GM12878 (cell line): ENCODE results near the gene XPC. TPM values are rescaled to one million over a fixed set of nuclear protein-coding genes. Genes with fewer than 3 reads are reported as not detected.
A peak's percentile ranks its signal among the peaks of the same experiment; 100 is the strongest.

ENCODE experiments used
- ASH2L ChIP-seq: fragments of 300-600, 200-600 bp; sonication (generic); IDR thresholded peaks from 2 replicates; pipeline ENCODE4 v1.6.1; 2017; ENCODE audit warnings: low read depth, mild to moderate bottlenecking, borderline replicate concordance
- ATF7 ChIP-seq: fragments of 450-650 bp; IDR thresholded peaks from 2 replicates; pipeline ENCODE4 v1.6.1; 2016; ENCODE audit warnings: low read depth, mild to moderate bottlenecking
- BMI1 ChIP-seq: fragments of 450-650 bp; IDR thresholded peaks from 2 replicates; pipeline ENCODE4 v1.6.1; 2016; ENCODE audit warnings: mild to moderate bottlenecking, moderate library complexity, borderline replicate concordance
- CBX3 ChIP-seq: fragments of 200-600 bp; sonication (generic); IDR thresholded peaks from 2 replicates; pipeline ENCODE4 v1.6.1; 2016; ENCODE audit warnings: low read depth, borderline replicate concordance
- DPF2 ChIP-seq: fragments of 450-650 bp; IDR thresholded peaks from 2 replicates; pipeline ENCODE4 v1.6.1; 2017; ENCODE audit warnings: mild to moderate bottlenecking
- EGR1 ChIP-seq, 2 experiments: IDR thresholded peaks; 1 replicate in 1 of 2; 2 replicates in 1 of 2; pipeline ENCODE4 v1.6.1; 2011 to 2012; ENCODE audit warnings: low read depth in 2 of 2, low read length in 2 of 2, borderline replicate concordance in 1 of 2, mild to moderate bottlenecking in 1 of 2, moderate library complexity in 1 of 2
- NR2C1 ChIP-seq: fragments of 450-650 bp; IDR thresholded peaks from 2 replicates; pipeline ENCODE4 v1.6.1; 2017; ENCODE audit warnings: antibody characterized with exemption, mild to moderate bottlenecking, moderate library complexity
- NR2C2 ChIP-seq: IDR thresholded peaks from 2 replicates; pipeline ENCODE4 v1.6.1; 2011; ENCODE audit warnings: borderline replicate concordance, low read depth; ENCODE audit not compliant: control insufficient read depth, insufficient read length
- NR2F1 ChIP-seq: fragments of 450-650 bp; conservative IDR thresholded peaks from 2 replicates; pipeline ENCODE4 v1.6.1; 2017; ENCODE audit warnings: mild to moderate bottlenecking
- STAT3 ChIP-seq: IDR thresholded peaks from 2 replicates; pipeline ENCODE4 v1.6.1; 2011; ENCODE audit warnings: low read depth, low read length, improper control_type of control experiment
- SUPT20H ChIP-seq: IDR thresholded peaks from 2 replicates; pipeline ENCODE4 v1.6.1; 2011; ENCODE audit warnings: low read depth, mild to moderate bottlenecking, low read length, moderate library complexity, borderline replicate concordance; ENCODE audit not compliant: control insufficient read depth
- TBL1XR1 ChIP-seq: IDR thresholded peaks from 2 replicates; pipeline ENCODE4 v1.6.1; 2012; ENCODE audit warnings: low read depth, low read length, improper control_type of control experiment
- ZZZ3 ChIP-seq: IDR thresholded peaks from 2 replicates; pipeline ENCODE4 v1.6.1; 2011; ENCODE audit warnings: low read depth; ENCODE audit not compliant: control insufficient read depth, insufficient read length
- polyA plus RNA-seq, 11 experiments: library from polyadenylated mRNA; depleted of rRNA in 4 of 11; unstranded in 6 of 11; stranded (reverse) in 5 of 11; fragments of >200 nt; fragmentation: Nextera tagmentation in 4 of 11; fragmentation: Illumina TruSeq in 1 of 11; extraction: Ambion mirVana in 4 of 11; extraction: Trizol in 1 of 11; gene quantifications; 1 replicate in 1 of 11; 2 replicates in 10 of 11; pipeline versions ENCODE4 v1.2.1 to v1.2.3, GENCODE V29; 2011 to 2016; ENCODE audit warnings: inconsistent platforms in 2 of 11, missing spikeins in 2 of 11, low read depth in 1 of 11
- total RNA-seq, 4 experiments: library from RNA; depleted of rRNA in 3 of 4; stranded (reverse); fragments of >200 nt in 3 of 4; fragmentation: Illumina TruSeq in 1 of 4; extraction: Trizol in 1 of 4; gene quantifications; 2 replicates each; pipeline versions ENCODE4 v1.2.1 to v1.2.3, GENCODE V29; 2013 to 2021
- TF ChIP-seq, protein P1 (sequence below): fragments of 450-650 bp; IDR thresholded peaks from 2 replicates; pipeline ENCODE4 v1.6.1; 2016; ENCODE audit warnings: mild to moderate bottlenecking
- TF ChIP-seq, protein P2 (sequence below): fragments of 450-650 bp; formaldehyde crosslinking; IDR thresholded peaks from 2 replicates; pipeline ENCODE4 v1.5.0; 2022; ENCODE audit warnings: mild to moderate bottlenecking, missing genetic modification characterization
- TF ChIP-seq, protein P3 (sequence below): fragments of 450-650 bp; IDR thresholded peaks from 2 replicates; pipeline ENCODE4 v1.6.1; 2017; ENCODE audit warnings: mild to moderate bottlenecking
- TF ChIP-seq, protein P4 (sequence below): fragments of 450-650 bp; IDR thresholded peaks from 2 replicates; pipeline ENCODE4 v1.6.1; 2017; ENCODE audit warnings: borderline replicate concordance
- TF ChIP-seq, protein P5 (sequence below): IDR thresholded peaks from 2 replicates; pipeline ENCODE4 v1.6.1; 2011; ENCODE audit warnings: borderline replicate concordance, low read depth, mild to moderate bottlenecking, moderate library complexity, mixed read lengths, low read length; ENCODE audit not compliant: insufficient read depth; ENCODE audit errors: extremely low read length
- TF ChIP-seq, protein P6 (sequence below): IDR thresholded peaks from 2 replicates; pipeline ENCODE4 v1.6.1; 2011; ENCODE audit warnings: low read depth, low read length, improper control_type of control experiment, borderline replicate concordance

Gene XPC
- total and polyA plus RNA-seq, 10 of the 15 experiments (the other 5 are each of a cell fraction or from before 2014, with no cell fraction given): 4.0 to 48.3 (median 29.8) TPM

DNA sequence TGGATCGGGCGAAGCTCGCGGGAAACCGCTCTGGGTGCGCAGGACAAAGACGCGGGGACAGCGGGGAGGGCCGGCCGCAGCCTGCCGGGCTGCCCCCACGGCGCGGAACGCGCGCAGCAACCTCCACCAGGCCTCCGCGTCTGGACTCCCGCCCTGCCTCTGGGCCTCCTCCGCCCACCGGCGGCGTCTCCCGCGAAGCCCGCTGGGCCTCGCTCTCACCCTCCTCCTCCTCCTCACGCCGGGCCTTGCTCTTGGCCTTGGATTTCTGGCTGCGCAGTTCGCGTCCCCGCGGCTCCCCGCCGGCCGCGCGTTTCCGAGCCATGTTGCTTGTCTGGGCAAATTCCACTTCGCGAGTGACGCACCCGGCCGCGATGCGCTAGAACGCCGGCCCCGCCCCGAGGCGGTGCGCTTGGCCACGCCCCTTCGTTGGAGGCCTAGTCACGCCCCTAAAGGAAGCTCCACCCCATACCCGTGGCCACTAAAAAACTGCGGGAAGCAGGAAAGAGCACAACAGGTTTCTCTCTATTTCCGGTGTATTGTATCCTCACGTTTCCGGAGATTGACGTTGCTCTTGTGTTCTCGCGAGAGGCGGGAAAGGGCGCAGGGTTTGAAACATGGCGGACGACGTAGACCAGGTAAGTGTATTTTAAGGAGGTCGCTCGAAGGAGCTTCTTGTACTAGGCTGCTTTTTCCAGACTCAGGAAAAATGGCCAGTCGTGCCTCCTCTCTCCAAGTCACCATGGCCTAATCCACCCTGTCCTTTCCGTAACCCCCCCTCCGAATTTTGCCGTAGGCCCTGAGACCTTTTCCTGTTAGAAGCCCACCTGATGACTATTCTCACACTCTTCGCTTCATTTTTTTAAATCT lies at the start of gene XPC, which contains the start of gene LSM3 (continued):
- TF ChIP-seq SUPT20H (no peak), ZZZ3 (no peak), NR2C2 (no peak), CBX3 (no peak), NR2F1 (no peak; the same call in 1 of the 2 replicates), NR2C1 (peak; percentile 49; the same call in 1 of the 2 replicates), DPF2 (peak; percentile 68), ASH2L (peak; percentile 56; the same call in 1 of the 2 replicates), ATF7 (peak; percentile 87), BMI1 (no peak), EGR1 (IDR thresholded peaks at IDR 0.05; ENCODE audit: borderline replicate concordance in 1 of 2, low read depth in 2 of 2, low read length in 2 of 2) (peak in 1 of 2 experiments; percentile 62; a peak in 2 of 3 replicates), TBL1XR1 (no peak; the same call in 1 of the 2 replicates), STAT3 (no peak)
- TF ChIP-seq, protein P1, sequence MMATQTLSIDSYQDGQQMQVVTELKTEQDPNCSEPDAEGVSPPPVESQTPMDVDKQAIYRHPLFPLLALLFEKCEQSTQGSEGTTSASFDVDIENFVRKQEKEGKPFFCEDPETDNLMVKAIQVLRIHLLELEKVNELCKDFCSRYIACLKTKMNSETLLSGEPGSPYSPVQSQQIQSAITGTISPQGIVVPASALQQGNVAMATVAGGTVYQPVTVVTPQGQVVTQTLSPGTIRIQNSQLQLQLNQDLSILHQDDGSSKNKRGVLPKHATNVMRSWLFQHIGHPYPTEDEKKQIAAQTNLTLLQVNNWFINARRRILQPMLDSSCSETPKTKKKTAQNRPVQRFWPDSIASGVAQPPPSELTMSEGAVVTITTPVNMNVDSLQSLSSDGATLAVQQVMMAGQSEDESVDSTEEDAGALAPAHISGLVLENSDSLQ: peak; percentile 93
- TF ChIP-seq, protein P2, sequence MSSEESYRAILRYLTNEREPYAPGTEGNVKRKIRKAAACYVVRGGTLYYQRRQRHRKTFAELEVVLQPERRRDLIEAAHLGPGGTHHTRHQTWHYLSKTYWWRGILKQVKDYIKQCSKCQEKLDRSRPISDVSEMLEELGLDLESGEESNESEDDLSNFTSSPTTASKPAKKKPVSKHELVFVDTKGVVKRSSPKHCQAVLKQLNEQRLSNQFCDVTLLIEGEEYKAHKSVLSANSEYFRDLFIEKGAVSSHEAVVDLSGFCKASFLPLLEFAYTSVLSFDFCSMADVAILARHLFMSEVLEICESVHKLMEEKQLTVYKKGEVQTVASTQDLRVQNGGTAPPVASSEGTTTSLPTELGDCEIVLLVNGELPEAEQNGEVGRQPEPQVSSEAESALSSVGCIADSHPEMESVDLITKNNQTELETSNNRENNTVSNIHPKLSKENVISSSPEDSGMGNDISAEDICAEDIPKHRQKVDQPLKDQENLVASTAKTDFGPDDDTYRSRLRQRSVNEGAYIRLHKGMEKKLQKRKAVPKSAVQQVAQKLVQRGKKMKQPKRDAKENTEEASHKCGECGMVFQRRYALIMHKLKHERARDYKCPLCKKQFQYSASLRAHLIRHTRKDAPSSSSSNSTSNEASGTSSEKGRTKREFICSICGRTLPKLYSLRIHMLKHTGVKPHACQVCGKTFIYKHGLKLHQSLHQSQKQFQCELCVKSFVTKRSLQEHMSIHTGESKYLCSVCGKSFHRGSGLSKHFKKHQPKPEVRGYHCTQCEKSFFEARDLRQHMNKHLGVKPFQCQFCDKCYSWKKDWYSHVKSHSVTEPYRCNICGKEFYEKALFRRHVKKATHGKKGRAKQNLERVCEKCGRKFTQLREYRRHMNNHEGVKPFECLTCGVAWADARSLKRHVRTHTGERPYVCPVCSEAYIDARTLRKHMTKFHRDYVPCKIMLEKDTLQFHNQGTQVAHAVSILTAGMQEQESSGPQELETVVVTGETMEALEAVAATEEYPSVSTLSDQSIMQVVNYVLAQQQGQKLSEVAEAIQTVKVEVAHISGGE: no peak
- TF ChIP-seq, protein P3, sequence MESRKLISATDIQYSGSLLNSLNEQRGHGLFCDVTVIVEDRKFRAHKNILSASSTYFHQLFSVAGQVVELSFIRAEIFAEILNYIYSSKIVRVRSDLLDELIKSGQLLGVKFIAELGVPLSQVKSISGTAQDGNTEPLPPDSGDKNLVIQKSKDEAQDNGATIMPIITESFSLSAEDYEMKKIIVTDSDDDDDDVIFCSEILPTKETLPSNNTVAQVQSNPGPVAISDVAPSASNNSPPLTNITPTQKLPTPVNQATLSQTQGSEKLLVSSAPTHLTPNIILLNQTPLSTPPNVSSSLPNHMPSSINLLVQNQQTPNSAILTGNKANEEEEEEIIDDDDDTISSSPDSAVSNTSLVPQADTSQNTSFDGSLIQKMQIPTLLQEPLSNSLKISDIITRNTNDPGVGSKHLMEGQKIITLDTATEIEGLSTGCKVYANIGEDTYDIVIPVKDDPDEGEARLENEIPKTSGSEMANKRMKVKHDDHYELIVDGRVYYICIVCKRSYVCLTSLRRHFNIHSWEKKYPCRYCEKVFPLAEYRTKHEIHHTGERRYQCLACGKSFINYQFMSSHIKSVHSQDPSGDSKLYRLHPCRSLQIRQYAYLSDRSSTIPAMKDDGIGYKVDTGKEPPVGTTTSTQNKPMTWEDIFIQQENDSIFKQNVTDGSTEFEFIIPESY: no peak
- TF ChIP-seq, protein P4, sequence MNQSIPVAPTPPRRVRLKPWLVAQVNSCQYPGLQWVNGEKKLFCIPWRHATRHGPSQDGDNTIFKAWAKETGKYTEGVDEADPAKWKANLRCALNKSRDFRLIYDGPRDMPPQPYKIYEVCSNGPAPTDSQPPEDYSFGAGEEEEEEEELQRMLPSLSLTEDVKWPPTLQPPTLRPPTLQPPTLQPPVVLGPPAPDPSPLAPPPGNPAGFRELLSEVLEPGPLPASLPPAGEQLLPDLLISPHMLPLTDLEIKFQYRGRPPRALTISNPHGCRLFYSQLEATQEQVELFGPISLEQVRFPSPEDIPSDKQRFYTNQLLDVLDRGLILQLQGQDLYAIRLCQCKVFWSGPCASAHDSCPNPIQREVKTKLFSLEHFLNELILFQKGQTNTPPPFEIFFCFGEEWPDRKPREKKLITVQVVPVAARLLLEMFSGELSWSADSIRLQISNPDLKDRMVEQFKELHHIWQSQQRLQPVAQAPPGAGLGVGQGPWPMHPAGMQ: peak; percentile 92
- TF ChIP-seq, protein P5, sequence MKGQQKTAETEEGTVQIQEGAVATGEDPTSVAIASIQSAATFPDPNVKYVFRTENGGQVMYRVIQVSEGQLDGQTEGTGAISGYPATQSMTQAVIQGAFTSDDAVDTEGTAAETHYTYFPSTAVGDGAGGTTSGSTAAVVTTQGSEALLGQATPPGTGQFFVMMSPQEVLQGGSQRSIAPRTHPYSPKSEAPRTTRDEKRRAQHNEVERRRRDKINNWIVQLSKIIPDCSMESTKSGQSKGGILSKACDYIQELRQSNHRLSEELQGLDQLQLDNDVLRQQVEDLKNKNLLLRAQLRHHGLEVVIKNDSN: no peak
- TF ChIP-seq, protein P6, sequence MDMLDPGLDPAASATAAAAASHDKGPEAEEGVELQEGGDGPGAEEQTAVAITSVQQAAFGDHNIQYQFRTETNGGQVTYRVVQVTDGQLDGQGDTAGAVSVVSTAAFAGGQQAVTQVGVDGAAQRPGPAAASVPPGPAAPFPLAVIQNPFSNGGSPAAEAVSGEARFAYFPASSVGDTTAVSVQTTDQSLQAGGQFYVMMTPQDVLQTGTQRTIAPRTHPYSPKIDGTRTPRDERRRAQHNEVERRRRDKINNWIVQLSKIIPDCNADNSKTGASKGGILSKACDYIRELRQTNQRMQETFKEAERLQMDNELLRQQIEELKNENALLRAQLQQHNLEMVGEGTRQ: no peak
